Heart left ventricle (tissue), 13 donors: ENCODE data around the gene CCT3.

Experiments used
- CTCF ChIP-seq, 12 donors: fragments of 200-600 bp; sonication (generic) in 4 of 12; IDR thresholded peaks; one replicate each; pipeline versions ENCODE4 v1.5.0 to v1.8.0; 2018 to 2022; ENCODE audit warnings: antibody characterized with exemption in 12 of 12, mild to moderate bottlenecking in 5 of 12
- POLR2A ChIP-seq, 2 donors: fragments of 450-650 bp; IDR thresholded peaks; one replicate each; pipeline ENCODE4 v1.6.1; 2017; ENCODE audit warnings: antibody characterized with exemption in 2 of 2, mild to moderate bottlenecking in 2 of 2, moderate library complexity in 2 of 2
- donor health status: ischemic (EF 13 %, LVEDD 7.1; RV severe dilation, severe dysfunction).
- donor health status: DM: no; HTN: yes; CAD: no.
- donor health status: DM: no; HTN: no; CAD: no.
- donor health status: ischemic (EF 25% LVEDD 6.9; RV normal size, moderate dysfunction).
- donor health status: ischemic (EF 25% LVEDD 5.7; RV mildly dilated, moderate dysfunction).
- donor health status: ischemic (EF 35%, LVEDD 5.7; RV mildly dilated, moderate dysfunction).
- donor health status: nonischemic (EF 11% LVEDD 7.7; RV severe dilation, severe dysfunction).
- donor health status: DM: yes; HTN: yes; CAD: no.
- donor health status: PGD.
- donor health status: ischemic (EF 29% LVEDD 5.4; RV normal size, mild dysfunction).
- donor health status: nonischemic (EF 23%, LVEDD 6.1; RV moderate dilation, normal function).

- TF ChIP-seq CTCF (IDR thresholded peaks at IDR 0.05) (no peak), POLR2A (IDR thresholded peaks at IDR 0.05) (no peak)
These were observed 32.9 kb downstream of the CCT3 start for GRCh38 chr1:156305215-156305614.
